KMS-11 (cell line): ENCODE results near the gene DTD2.

Experiments
- H2AFZ ChIP-seq: fragments of 200-600 bp; sonication (generic); 2 replicates; pipeline ENCODE4 v1.6.1; 2016; ENCODE audit warnings: antibody characterized with exemption, mixed run types, low read depth
- H3K27ac ChIP-seq: fragments of 200-600 bp; sonication (generic); 2 replicates; pipeline ENCODE4 v1.6.1; 2016; ENCODE audit warnings: mild to moderate bottlenecking, mixed run types
- H3K27me3 ChIP-seq: fragments of 200-600 bp; sonication (generic); 2 replicates; pipeline ENCODE4 v1.6.1; 2017; ENCODE audit warnings: mild to moderate bottlenecking, low read depth, mixed run types, moderate library complexity; ENCODE audit not compliant: insufficient read depth
- H3K36me3 ChIP-seq: fragments of 200-600 bp; sonication (generic); 2 replicates; pipeline ENCODE4 v1.6.1; 2017; ENCODE audit warnings: mild to moderate bottlenecking, mixed run types; ENCODE audit not compliant: insufficient read depth
- H3K4me1 ChIP-seq: fragments of 200-600 bp; sonication (generic); 2 replicates; pipeline ENCODE4 v1.6.1; 2016; ENCODE audit warnings: mild to moderate bottlenecking, low read depth, mixed run types; ENCODE audit not compliant: poor library complexity, severe bottlenecking
- H3K4me2 ChIP-seq: fragments of 200-600 bp; sonication (generic); 2 replicates; pipeline ENCODE4 v1.7.0; 2016; ENCODE audit warnings: mild to moderate bottlenecking, mixed run types
- H3K4me3 ChIP-seq: fragments of 200-600 bp; sonication (generic); IDR thresholded peaks from 2 replicates; pipeline ENCODE4 v1.6.1; 2017; ENCODE audit warnings: low read depth, low read length, mixed read lengths; ENCODE audit not compliant: insufficient read depth
- H3K79me2 ChIP-seq: fragments of 200-600 bp; sonication (generic); 2 replicates; pipeline ENCODE4 v1.6.1; 2016; ENCODE audit warnings: low read depth, mixed run types; ENCODE audit not compliant: insufficient read depth
- H3K9ac ChIP-seq: fragments of 200-600 bp; sonication (generic); 2 replicates; pipeline ENCODE4 v1.6.1; 2016; ENCODE audit warnings: mild to moderate bottlenecking, mixed run types
- H4K20me1 ChIP-seq: fragments of 200-600 bp; sonication (generic); 2 replicates; pipeline ENCODE4 v1.6.1; 2016; ENCODE audit warnings: mild to moderate bottlenecking, mixed run types; ENCODE audit not compliant: insufficient read depth
- CTCF ChIP-seq: fragments of 200-600 bp; sonication (generic); conservative IDR thresholded peaks from 2 replicates; pipeline ENCODE4 v1.6.1; 2017; ENCODE audit warnings: low read depth, mild to moderate bottlenecking, antibody characterized with exemption, low read length, moderate library complexity, mixed read lengths

DTD2 gene

GRCh38 chr14:31408421-31408820 is 48.9 kb downstream of the DTD2 start:
- H3K36me3 ChIP-seq = no peaks in the 10 kb centered on the region
- H3K27me3 ChIP-seq = no peaks in the 10 kb centered on the region
- no peak overlapping the region for H3K27ac ChIP-seq
- H3K4me3 ChIP-seq = no peak overlapping the region
- H3K4me2 ChIP-seq = no peak overlapping the region
- H3K79me2 ChIP-seq = no peaks in the 10 kb centered on the region
- no peak for TF ChIP-seq CTCF
- no peaks in the 10 kb centered on the region for H3K4me1 ChIP-seq
- no peak overlapping the region for H2AFZ ChIP-seq
- no peak overlapping the region for H3K9ac ChIP-seq
- no peaks in the 10 kb centered on the region for H4K20me1 ChIP-seq

- Histone ChIP-seq H3K4me2 (no peak overlapping the region), H3K9ac (no peak overlapping the region), H3K79me2 (no peaks in the 10 kb centered on the region), H3K4me1 (no peaks in the 10 kb centered on the region), H4K20me1 (no peaks in the 10 kb centered on the region), H2AFZ (no peak overlapping the region), H3K4me3 (no peak overlapping the region), H3K36me3 (no peaks in the 10 kb centered on the region), H3K27ac (no peak overlapping the region), H3K27me3 (no peaks in the 10 kb centered on the region)
- TF ChIP-seq CTCF = no peak
These were observed 51.6 kb downstream of the DTD2 start for GRCh38 chr14:31405599-31406232.

- Histone ChIP-seq H3K36me3 (no peaks in the 10 kb centered on the region), H3K79me2 (no peaks in the 10 kb centered on the region), H3K4me1 (no peaks in the 10 kb centered on the region), H3K27me3 (no peaks in the 10 kb centered on the region), H3K27ac (no peak overlapping the region), H4K20me1 (no peaks in the 10 kb centered on the region), H3K4me2 (no peak overlapping the region), H2AFZ (no peak overlapping the region), H3K9ac (no peak overlapping the region), H3K4me3 (no peak overlapping the region)
- TF ChIP-seq CTCF = no peak
These were observed 52.2 kb downstream of the DTD2 start for GRCh38 chr14:31405106-31405505.

GRCh38 chr14:31403707-31404106 is 53.6 kb downstream of the DTD2 start:
- TF ChIP-seq CTCF = no peak
- Histone ChIP-seq H3K4me2 (no peak overlapping the region), H2AFZ (no peak overlapping the region), H3K36me3 (no peaks in the 10 kb centered on the region), H4K20me1 (no peaks in the 10 kb centered on the region), H3K4me3 (no peak overlapping the region), H3K27me3 (no peaks in the 10 kb centered on the region), H3K79me2 (no peaks in the 10 kb centered on the region), H3K4me1 (no peaks in the 10 kb centered on the region), H3K9ac (no peak overlapping the region), H3K27ac (no peak overlapping the region)
